COR-L47 (cell line): ENCODE data around the gene ATP5PD.
"Not testable (repeated sequence)": the region's sequence is repeated elsewhere in the genome, so short reads cannot be mapped to it uniquely, and the experiment has no call there.

ENCODE experiments used
- DNase-seq: peaks from one replicate; lab custom pipeline; 2025; lab: John Stamatoyannopoulos, UW

Gene ATP5PD

GRCh38 chr17:75077496-75078283 is 30.9 kb upstream of the ATP5PD start:
- DNase-seq = no peak

GRCh38 chr17:75077072-75077495 is 30.3 kb upstream of the ATP5PD start:
- DNase-seq = no peak

GRCh38 chr17:75075597-75076336 is 29.0 kb upstream of the ATP5PD start:
- no peak for DNase-seq

DNA sequence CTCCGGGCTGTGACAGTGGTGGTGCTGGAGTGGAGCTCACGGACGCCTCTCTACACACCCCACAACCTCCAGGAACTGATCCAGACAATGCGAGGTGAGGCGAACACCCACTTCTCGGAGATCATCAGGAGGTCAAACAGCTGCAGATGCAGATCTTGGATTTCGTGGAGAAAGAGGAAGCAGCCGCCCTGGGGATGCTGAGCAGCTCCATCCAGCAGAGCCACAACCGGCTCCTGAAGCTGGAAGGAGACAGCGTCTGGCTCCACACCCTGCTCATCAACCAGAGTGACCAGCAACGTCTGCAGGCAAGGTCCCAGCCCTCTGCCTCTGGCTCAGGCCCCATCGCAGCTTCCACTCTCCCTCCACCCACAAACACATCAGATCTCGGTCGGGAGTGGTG is 27.8 kb upstream of the ATP5PD start:
- no peak for DNase-seq

DNA sequence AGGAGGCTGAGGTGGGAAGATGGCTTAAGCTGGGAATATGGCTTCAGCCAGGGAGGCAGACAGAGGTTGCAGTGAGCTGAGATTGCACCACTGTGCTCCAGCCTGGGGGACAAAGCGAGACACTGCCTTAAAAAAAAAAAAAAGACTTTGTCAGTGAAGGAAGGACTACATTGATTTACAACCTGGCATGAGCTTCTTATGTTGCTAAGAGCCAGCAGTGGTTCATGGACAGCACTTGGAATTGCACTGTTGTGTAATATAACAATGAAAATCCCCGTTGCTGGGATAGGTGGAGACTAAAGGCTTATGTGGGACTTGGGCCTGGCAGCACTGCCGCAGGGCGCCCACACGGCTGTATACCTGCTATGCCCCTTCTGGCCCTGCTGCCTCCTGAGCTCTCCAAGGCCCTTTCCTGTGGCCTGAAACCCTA is 26.9 kb upstream of the ATP5PD start:
- no peak for DNase-seq

GRCh38 chr17:75072909-75073308 is 26.1 kb upstream of the ATP5PD start:
- DNase-seq = not testable (repeated sequence)

GRCh38 chr17:75071478-75072271 is 24.9 kb upstream of the ATP5PD start:
- DNase-seq = not testable (repeated sequence)

DNA sequence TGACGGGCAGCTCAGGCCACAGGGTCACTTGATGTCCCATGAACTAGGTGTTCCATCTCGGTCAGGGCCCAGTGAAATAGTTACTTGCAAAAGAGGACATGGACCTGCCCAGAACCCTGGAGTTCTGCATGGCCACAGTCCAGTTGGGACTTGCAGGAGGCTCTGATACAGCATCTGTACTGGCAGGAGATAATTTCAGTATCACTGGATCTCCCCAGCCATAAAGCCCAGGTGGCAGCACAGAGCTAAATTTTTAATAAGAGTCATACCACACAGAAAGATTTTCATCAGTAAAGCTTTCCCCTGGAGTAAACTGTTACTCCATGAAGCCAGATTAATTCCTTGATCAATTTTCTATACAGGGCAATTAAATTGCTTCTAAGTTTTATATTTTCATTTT is 23.0 kb upstream of the ATP5PD start:
- peak; percentile 8 for DNase-seq

- DNase-seq = no peak
Observed at GRCh38 chr17:75068750-75069149, 22.0 kb upstream of the ATP5PD start.

DNA sequence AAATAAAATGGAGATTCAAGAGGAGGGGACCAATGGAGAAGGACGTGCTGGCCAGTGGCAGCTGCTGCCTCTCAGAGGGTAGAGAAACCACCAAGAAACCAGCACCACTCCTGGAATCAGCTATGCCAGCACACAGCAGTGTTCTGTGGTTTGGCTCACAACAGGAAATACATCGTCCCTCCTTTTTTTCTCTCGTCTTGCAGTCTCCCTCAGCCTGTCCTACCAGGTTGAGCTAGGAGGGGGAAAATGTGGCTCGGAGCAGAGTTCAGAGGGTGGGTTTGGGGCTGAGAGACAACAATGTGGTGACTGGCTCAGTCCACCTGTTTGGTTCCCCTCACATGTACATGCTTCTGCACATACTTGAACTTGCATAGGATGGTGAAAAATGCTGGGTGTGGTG is 21.1 kb upstream of the ATP5PD start:
- DNase-seq = no peak

DNA sequence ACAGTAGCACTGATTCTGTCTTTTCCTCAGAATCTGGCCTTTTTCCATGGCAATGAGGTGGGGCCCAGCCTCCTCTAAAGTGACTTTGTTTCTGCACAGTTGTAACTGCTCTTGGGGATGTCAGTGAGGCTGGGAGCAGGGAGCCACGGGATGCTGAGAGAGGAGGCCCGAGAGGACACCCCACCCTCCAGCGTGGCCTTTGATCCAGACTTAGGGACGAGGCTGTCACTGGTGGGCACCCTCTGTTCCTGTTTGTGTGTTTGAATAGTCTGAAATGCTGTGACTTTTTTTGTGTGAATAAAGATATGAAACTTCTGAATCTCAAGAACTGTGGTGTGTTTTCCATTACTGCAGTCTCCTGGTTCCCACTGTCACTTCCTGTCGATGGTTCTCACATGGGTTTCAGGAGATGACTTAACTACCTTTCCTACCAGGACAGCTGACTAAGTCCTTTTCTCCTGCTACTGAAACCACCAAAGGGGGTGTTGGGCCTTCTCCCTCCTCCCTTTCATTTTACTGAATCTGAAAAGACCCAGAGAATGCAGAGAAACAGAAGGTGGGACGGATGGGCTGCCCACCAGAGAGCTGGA is 18.9 kb upstream of the ATP5PD start:
- no peak for DNase-seq

GRCh38 chr17:75064867-75065561 is 18.2 kb upstream of the ATP5PD start:
- no peak for DNase-seq

DNA sequence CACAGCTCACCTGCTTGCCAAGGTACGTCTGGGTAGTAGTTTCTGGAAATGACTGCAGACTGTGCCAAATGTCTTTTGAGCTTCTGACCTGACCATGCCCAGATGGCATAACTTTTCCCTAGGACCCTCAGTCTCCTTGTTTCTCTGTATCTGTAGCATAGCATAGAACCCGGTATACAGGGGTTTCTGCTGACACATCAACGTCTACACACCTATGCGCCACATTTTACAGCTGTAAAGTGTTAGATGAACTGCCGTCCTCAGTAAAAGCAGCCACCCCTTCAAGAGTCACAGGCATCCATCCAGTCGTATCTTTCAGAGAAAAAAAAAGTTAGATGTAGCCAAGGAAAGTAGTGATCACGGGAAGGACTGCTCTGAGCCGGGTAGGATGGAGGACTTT is 17.7 kb upstream of the ATP5PD start:
- DNase-seq = no peak

GRCh38 chr17:75064040-75064439 is 17.3 kb upstream of the ATP5PD start:
- no peak for DNase-seq

- no peak for DNase-seq
Observed at GRCh38 chr17:75063626-75064025, 16.9 kb upstream of the ATP5PD start.

GRCh38 chr17:75063201-75063600 is 16.4 kb upstream of the ATP5PD start:
- DNase-seq = no peak

- no peak for DNase-seq
Observed at GRCh38 chr17:75061618-75062017, 14.8 kb upstream of the ATP5PD start.

GRCh38 chr17:75061055-75061438 is 14.3 kb upstream of the ATP5PD start:
- no peak for DNase-seq

DNA sequence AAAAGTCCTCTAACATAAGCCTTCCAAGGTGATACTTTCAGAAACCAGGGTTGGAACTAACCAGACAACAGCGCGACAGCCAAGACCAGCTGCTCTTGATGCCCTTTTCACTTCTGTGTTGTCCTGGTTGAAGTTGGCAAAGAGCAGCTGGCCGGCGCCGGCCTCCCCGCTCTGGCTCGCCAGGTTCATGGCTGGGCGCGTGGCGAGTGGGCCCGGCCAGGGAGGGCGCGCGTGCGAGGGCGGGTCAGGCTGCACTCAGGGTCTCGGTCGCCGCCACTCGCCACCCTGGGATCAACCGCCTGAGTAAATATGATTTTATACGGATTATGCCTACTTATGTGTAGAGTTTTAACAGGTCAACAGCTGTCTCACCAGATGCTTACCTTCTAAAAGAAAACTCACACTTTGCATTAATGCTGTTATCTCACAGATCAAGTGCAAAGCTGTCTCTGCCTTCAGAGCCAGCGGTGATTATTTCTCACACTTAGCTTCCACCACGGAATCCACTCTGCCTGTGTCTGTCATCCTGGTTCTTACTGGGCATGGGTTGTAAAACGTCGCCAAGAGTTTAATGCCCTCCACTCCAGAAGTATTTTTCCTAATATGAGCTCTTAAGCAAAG is 13.8 kb upstream of the ATP5PD start:
- DNase-seq = no peak

GRCh38 chr17:75059369-75060345 is 12.9 kb upstream of the ATP5PD start:
- DNase-seq = no peak
